Keratinocyte (primary cell): Measurements from ENCODE around the gene UBR2. TPM values are rescaled to one million over a fixed set of nuclear protein-coding genes. Genes with fewer than 3 reads are reported as not detected.

Experiments used
- DNase-seq: peaks from one replicate; pipeline ENCODE4 v3.0.0-alpha.2; 2011; ENCODE audit warnings: low read depth, missing footprints, low spot score
- FAIRE-seq: peaks from 2 replicates; lab custom pipeline; 2011; peaks lifted over from hg19 to GRCh38; lab: Jason Lieb, UNC
- H2AFZ ChIP-seq: 2 replicates; pipeline ENCODE4 v1.6.0; 2012; ENCODE audit warnings: low read length, control low read depth, inconsistent platforms; ENCODE audit not compliant: control insufficient read depth
- H3K27ac ChIP-seq: 2 replicates; pipeline ENCODE4 v1.5.1; 2011; ENCODE audit warnings: low read length; ENCODE audit not compliant: control insufficient read depth, insufficient read depth
- H3K27me3 ChIP-seq: 3 replicates; pipeline ENCODE4 v1.6.0; 2011; ENCODE audit warnings: low read length; ENCODE audit not compliant: control insufficient read depth, insufficient read depth; ENCODE audit errors: extremely low read depth
- H3K36me3 ChIP-seq, 2 experiments: 2 replicates in 1 of 2; 3 replicates in 1 of 2; pipeline ENCODE4 v1.5.1; 2011; ENCODE audit warnings: low read length in 2 of 2, mild to moderate bottlenecking in 1 of 2; ENCODE audit not compliant: control insufficient read depth in 2 of 2, insufficient read depth in 2 of 2; ENCODE audit errors: extremely low read depth in 1 of 2
- H3K4me1 ChIP-seq: 3 replicates; pipeline ENCODE4 v1.5.1; 2011; ENCODE audit warnings: low read length; ENCODE audit not compliant: control insufficient read depth, insufficient read depth; ENCODE audit errors: extremely low read depth
- H3K4me2 ChIP-seq: 3 replicates; pipeline ENCODE4 v1.6.0; 2011; ENCODE audit warnings: low read depth, low read length; ENCODE audit not compliant: control insufficient read depth, insufficient read depth; ENCODE audit errors: extremely low read depth
- H3K4me3 ChIP-seq, 3 experiments: fragments of 200-600 bp in 1 of 3; sonication (generic) in 1 of 3; 2 replicates in 2 of 3; 3 replicates in 1 of 3; pipeline ENCODE4 v1.5.1; 2011 to 2016; ENCODE audit warnings: low read length in 3 of 3, mild to moderate bottlenecking in 3 of 3, control low read depth in 2 of 3, inconsistent platforms in 1 of 3, low read depth in 1 of 3, mixed read lengths in 1 of 3, mixed run types in 1 of 3, moderate library complexity in 1 of 3; ENCODE audit not compliant: control insufficient read depth in 2 of 3, insufficient read depth in 2 of 3; ENCODE audit errors: extremely low read depth in 1 of 3
- H3K79me2 ChIP-seq: 2 replicates; pipeline ENCODE4 v1.6.0; 2012; ENCODE audit warnings: low read length; ENCODE audit not compliant: control insufficient read depth, insufficient read depth
- H3K9ac ChIP-seq: 3 replicates; pipeline ENCODE4 v1.6.0; 2011; ENCODE audit warnings: low read length; ENCODE audit not compliant: control insufficient read depth, insufficient read depth; ENCODE audit errors: extremely low read depth
- H3K9me1 ChIP-seq: 3 replicates; pipeline ENCODE4 v1.6.0; 2011; ENCODE audit warnings: low read length; ENCODE audit not compliant: control insufficient read depth, insufficient read depth; ENCODE audit errors: extremely low read depth
- H3K9me3 ChIP-seq: 2 replicates; pipeline ENCODE4 v1.5.1; 2012; ENCODE audit warnings: low read depth, low read length; ENCODE audit not compliant: control insufficient read depth
- H4K20me1 ChIP-seq: 3 replicates; pipeline ENCODE4 v1.6.0; 2011; ENCODE audit warnings: low read length; ENCODE audit not compliant: control insufficient read depth, insufficient read depth; ENCODE audit errors: extremely low read depth
- CTCF ChIP-seq, 3 experiments: IDR thresholded peaks in 1 of 3; conservative IDR thresholded peaks in 1 of 3; optimal IDR thresholded peaks in 1 of 3; 2 replicates in 2 of 3; 3 replicates in 1 of 3; pipeline versions ENCODE3 to v1.5.1; 2011; ENCODE audit warnings: low read length in 3 of 3, mild to moderate bottlenecking in 3 of 3, moderate library complexity in 2 of 3, control low read depth in 1 of 3, inconsistent platforms in 1 of 3; ENCODE audit not compliant: insufficient read depth in 2 of 3; ENCODE audit errors: extremely low read depth in 1 of 3
- EZH2 ChIP-seq: IDR thresholded peaks from one replicate; pipeline ENCODE4 v1.6.1; 2012; ENCODE audit warnings: inconsistent platforms, mild to moderate bottlenecking, low read length, moderate library complexity
- dilution Hi-C: fragments of 300-500 bp; cut with MboI; formaldehyde crosslinking; loops from one replicate; pipeline ENCODE4 v1.7.0; 2020; ENCODE audit warnings: low sequenced_read_pairs; ENCODE audit not compliant: extremely low pct_ligation_motif_present
- polyA plus RNA-seq, 5 experiments: library from polyadenylated mRNA; depleted of rRNA in 3 of 5; stranded (reverse) in 3 of 5; stranded (forward) in 1 of 5; unstranded in 1 of 5; fragments of >200 nt; gene quantifications; 1 replicate in 1 of 5; 2 replicates in 3 of 5; 3 replicates in 1 of 5; pipeline versions ENCODE4 v1.2.1 to v1.2.3, GENCODE V29; 2011 to 2012; ENCODE audit warnings: missing spikeins in 2 of 5, low read depth in 1 of 5, low replicate concordance in 1 of 5

UBR2 gene
- polyA plus RNA-seq, 1 donor (not counting 4 experiments of a cell fraction or from before 2014, with no cell fraction given) = 21.6 TPM

- Histone ChIP-seq H3K9me3 (no peaks in the 10 kb centered on the region), H3K36me3 (no peaks in the 10 kb centered on the region), H2AFZ (no peak overlapping the region), H3K79me2 (no peaks in the 10 kb centered on the region), H3K4me3 (no peak overlapping the region), H3K4me2 (no peak overlapping the region), H4K20me1 (no peaks in the 10 kb centered on the region), H3K27ac (no peak overlapping the region), H3K9ac (no peak overlapping the region), H3K4me1 (peaks cover 5% of the 10 kb centered on the region), H3K9me1 (no peaks in the 10 kb centered on the region), H3K27me3 (no peaks in the 10 kb centered on the region)
- FAIRE-seq = no peak
- TF ChIP-seq CTCF (optimal IDR thresholded peaks at IDR 0.05 in 1 of 3, IDR thresholded peaks at IDR 0.05 in 1 of 3, conservative IDR thresholded peaks at IDR 0.05 in 1 of 3; ENCODE audit: extremely low read depth in 1 of 3, insufficient read depth in 2 of 3, low read length in 3 of 3) = no peak
- TF ChIP-seq EZH2 = no peak
- dilution Hi-C loops = no loop called here
- DNase-seq = no peak
These were observed 41.8 kb upstream of the UBR2 start for GRCh38 chr6:42522036-42522435.

DNA sequence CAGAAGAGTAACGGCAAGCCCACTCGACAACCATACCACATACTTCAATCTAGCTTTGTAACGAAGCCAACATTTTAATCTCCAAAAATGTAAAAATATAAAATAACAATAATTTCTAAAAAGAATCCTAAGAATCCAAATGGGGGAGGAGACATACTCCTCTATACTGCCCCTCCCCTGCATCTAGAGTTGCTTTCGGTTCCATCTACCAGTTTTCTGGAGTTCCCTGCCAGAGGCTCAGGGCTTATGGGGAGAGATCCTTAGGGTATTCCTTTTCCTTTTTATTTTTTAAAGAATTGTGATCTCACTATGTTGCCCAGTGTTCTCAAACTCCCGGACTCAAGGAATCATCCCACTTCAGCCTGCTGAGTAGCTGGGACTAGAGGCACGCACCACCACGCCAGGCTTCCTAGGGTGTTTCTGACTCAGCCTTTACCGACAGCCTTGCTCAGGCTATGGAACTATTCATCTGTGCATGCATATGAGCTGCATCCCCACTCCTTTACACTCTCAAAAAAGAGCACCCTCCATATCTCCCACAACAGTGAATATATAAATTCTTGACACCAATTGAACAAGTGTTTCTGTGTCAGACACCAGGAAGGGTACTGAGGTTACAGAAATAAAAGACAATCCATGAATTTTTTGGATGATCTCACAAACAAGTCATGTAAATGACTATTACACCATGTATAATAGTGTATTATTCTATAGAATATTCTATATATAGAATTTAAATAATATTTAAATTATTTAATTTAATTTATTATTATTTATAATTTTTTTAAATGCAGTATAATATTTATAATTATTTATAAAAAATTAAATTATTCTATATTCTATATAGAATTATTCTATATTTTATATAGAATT lies 40.7 kb upstream of the UBR2 start:
- Histone ChIP-seq H3K9me3 (no peaks in the 10 kb centered on the region), H2AFZ (no peak overlapping the region), H3K9me1 (no peaks in the 10 kb centered on the region), H3K27ac (no peak overlapping the region), H3K79me2 (no peaks in the 10 kb centered on the region), H3K36me3 (no peaks in the 10 kb centered on the region), H4K20me1 (no peaks in the 10 kb centered on the region), H3K4me1 (peaks cover 5% of the 10 kb centered on the region), H3K4me3 (no peak overlapping the region), H3K4me2 (no peak overlapping the region), H3K9ac (no peak overlapping the region), H3K27me3 (no peaks in the 10 kb centered on the region)
- no peak for TF ChIP-seq CTCF (optimal IDR thresholded peaks at IDR 0.05 in 1 of 3, IDR thresholded peaks at IDR 0.05 in 1 of 3, conservative IDR thresholded peaks at IDR 0.05 in 1 of 3; ENCODE audit: extremely low read depth in 1 of 3, insufficient read depth in 2 of 3, low read length in 3 of 3)
- no peak for TF ChIP-seq EZH2
- no peak for DNase-seq
- FAIRE-seq = no peak
- dilution Hi-C loops = no loop called here
